Motor neuron (in vitro differentiated cells): ENCODE data around the gene DLX1. TPM values are rescaled to one million over a fixed set of nuclear protein-coding genes. Genes with fewer than 3 reads are reported as not detected.

Source experiments
- ATAC-seq, 8 experiments: fragments of 200-7000 bp; cut with Tn5 transposase; replicated peaks in 6 of 8; 2 replicates each; pipeline ENCODE4 v1.8.0; 2021; ENCODE audit warnings: mild to moderate bottlenecking in 8 of 8, moderate library complexity in 8 of 8
- H3K27ac ChIP-seq, 2 donors: fragments of 250-450 bp; sonication (Bioruptor Pico); 2 replicates each; pipeline ENCODE4 v1.9.0; 2021; ENCODE audit warnings: antibody characterized with exemption in 2 of 2, mild to moderate bottlenecking in 2 of 2, moderate library complexity in 1 of 2
- H3K4me1 ChIP-seq, 2 donors: fragments of 250-450 bp; sonication (Bioruptor Pico); replicated peaks in 1 of 2; 2 replicates each; pipeline ENCODE4 v1.6.1; 2021; ENCODE audit warnings: antibody characterized with exemption in 2 of 2, mild to moderate bottlenecking in 2 of 2, moderate library complexity in 1 of 2
- H3K4me3 ChIP-seq, 5 donors: fragments of 250-450 bp; sonication (Bioruptor Pico); 2 replicates each; pipeline ENCODE4 v1.9.0; 2021; ENCODE audit warnings: antibody characterized with exemption in 5 of 5, mild to moderate bottlenecking in 5 of 5, moderate library complexity in 4 of 5
- whole genome bisulfite sequencing, 10 experiments: fragments of 450-650 bp; shearing (Covaris generic); methylation state at CpG; one replicate each; pipeline ENCODE4 v1.0.0; 2022; 5-methylcytosine and 5-hydroxymethylcytosine counted together
- in situ Hi-C, 9 experiments: fragments of 400-800 bp; cut with MboI; loops; one replicate each; pipeline ENCODE4 v1.15.0; 2021; ENCODE audit warnings: low sequenced_read_pairs in 9 of 9, low pct_unique_long_range_greater_than_20kb in 2 of 9; ENCODE audit not compliant: unreplicated experiment in 9 of 9
- total RNA-seq, 8 experiments: library from RNA; unstranded; fragments of 300-600 nt; gene quantifications; 2 replicates each; pipeline versions ENCODE4 v1.2.3 to v1.2.4, GENCODE V29; 2022

The DLX1 gene
- total RNA-seq, 8 experiments from 2014 or later, result 0.09 to 76.5 (median 0.54) TPM; not detected in 1

DNA sequence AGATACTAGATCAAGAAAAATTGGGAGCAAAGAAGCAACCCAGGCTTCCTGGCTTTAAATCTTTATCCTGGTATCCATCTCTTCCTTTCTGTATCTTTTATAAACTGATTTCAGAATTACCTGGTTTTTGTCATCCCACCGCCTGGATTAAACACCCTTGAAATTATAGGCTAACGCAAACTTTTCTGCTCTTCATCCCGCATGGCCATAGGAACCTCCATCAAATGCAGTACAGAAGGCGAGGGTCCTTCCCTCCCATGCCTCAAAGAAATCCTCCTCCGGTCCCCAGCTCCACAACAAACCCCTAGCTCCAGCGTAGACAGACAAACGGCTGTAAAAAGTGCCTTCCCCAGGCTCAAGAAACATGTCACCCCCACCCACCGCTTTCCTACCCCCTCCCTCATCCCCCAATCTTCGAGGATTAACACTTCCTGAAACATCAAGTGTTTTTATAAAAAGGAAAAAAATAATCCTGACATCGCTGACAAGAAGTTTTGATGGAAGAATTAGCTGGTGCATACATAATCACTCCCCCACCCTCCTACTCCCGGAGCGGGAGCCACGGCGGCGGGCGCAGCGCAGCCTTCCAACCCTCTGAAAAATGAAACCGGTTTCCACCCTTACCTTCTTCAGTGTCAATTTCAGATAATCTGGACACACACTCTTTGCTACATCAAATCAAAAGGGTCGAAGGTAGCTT lies 7.6 kb downstream of the DLX1 start:
- ATAC-seq, result no peak
- 0 to 56% (median 2%) methylated on average over 1 to 15 of the region's 19 CpGs for WGBS, 10 experiments
- Histone ChIP-seq H3K4me3 (no peak overlapping the region), H3K27ac (no peak overlapping the region), H3K4me1 (peaks cover 4 to 16% of the 10 kb centered on the region in 2 donors)
- in situ Hi-C loops, result no loop called here

GRCh38 chr2:172093416-172094293 lies 8.3 kb downstream of the DLX1 start:
- no peak for ATAC-seq
- Histone ChIP-seq H3K4me1 (peaks cover 4 to 16% of the 10 kb centered on the region in 2 donors), H3K27ac (no peak overlapping the region), H3K4me3 (no peak overlapping the region)
- in situ Hi-C loops, result no loop called here
- 3 to 47% (median 7%) methylated on average over 3 to 17 of the region's 18 CpGs for WGBS, 10 experiments

DNA sequence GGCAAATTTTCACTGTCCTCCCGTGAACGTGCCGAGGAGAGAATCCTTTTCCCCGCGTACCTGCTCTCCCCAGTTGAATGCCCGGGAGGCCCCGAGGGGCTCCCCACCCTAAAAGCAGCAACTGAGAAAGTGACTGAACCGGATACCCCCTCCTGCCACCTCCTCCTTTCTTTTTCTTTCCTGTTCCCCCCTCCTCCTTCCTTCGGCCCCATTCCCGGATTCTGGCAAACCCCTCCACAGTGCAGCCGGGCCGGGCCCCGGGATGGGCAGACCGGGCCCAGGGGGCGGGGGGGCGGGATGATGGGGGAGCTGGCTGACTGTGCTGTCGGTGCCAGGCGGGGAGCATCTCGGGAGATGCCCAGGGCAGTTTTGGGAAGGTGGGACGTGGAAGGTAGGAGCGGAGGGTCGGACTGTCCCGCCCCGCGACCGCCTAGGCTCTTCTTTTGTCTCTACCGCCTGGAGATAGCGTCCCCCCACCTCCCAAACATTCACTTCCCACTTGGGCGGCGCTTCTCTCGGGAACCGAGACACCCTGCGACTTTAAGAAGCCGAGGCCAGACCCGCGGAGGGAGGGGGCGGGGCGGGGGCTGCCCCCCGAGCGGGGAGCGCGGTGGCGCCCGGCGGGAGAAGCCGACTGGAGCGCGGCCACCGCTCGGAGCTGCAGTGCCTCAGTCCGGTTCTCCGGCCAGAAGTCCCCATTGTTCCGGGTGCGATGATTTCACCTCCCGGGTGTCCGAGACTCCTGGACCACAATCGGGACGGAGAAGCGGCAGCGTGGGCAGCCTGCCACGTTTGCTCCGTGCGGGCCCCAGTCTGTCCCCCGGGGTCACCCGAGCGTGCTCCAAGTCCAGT lies 9.2 kb downstream of the DLX1 start:
- Histone ChIP-seq H3K4me1 (peaks cover 4 to 16% of the 10 kb centered on the region in 2 donors), H3K4me3 (peak overlapping the region in 3 of 5 donors; percentile 7 to 27 (median 13)), H3K27ac (no peak overlapping the region)
- 4% methylated on average over 5 of the region's 66 CpGs; no CpG with 5 or more reads in 9 of the 10 experiments for WGBS, 10 experiments
- in situ Hi-C loops, result no loop called here
- ATAC-seq, result peak in 3 of 8 experiments; percentile 7 to 13 (median 11)

DNA sequence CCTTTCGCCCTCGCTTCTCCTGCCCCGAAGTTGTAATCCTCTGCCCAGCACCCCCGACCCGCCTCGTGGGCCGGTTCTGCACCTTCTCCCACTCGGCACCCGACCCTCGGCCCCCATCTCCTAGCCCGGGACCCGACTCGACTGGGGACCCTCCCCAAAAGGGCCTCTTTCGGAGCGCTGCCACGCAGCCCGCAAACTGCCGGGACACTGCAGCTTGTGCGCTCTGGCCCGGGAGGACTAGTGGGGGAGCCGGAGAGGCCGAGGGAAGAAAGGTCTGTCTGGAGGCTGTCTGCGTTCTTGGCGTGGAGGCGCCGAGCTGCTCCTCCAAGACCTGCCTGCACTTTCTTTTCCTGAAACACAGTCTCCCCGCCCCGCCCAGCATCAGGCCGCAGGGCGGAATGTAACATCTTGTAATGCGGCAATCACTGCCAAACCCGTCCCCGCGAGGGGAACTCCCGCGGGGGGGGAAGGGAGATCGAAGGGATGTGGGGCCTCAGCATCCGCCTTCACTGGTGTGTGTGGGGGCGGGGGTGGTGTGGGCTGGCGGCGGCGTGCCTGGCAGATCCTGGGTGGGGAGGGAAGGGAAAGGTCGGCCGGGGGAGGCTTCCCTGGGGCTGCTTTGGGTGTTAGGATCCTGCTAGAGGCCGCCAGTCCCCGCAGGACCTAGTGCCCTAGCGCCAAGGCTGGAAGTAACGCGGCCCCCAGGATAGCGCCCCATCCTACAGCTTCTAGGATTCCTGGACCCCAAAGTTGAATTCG lies 10.0 kb downstream of the DLX1 start:
- H3K27ac ChIP-seq, result no peak overlapping the region
- in situ Hi-C loops, result no loop called here
- peak overlapping the region in 3 of 5 donors; percentile 7 to 27 (median 13) for H3K4me3 ChIP-seq
- WGBS, 10 experiments, result 0 to 7% (median 0%) methylated on average over 1 to 9 of the region's 51 CpGs; no CpG with 5 or more reads in 6 of the 10 experiments
- peak in 6 of 8 experiments; percentile 10 to 69 (median 34) for ATAC-seq
- H3K4me1 ChIP-seq, result peaks cover 8 to 16% of the 10 kb centered on the region in 2 donors

- H3K4me1 ChIP-seq, result peaks cover 8 to 16% of the 10 kb centered on the region in 2 donors
- in situ Hi-C loops, result no loop called here
Measured at GRCh38 chr2:172095905-172096625, 10.8 kb downstream of the DLX1 start.

GRCh38 chr2:172096626-172097547 lies 11.6 kb downstream of the DLX1 start:
- peak overlapping the region in 4 of 5 donors; percentile 1 to 28 (median 18) for H3K4me3 ChIP-seq
- peaks cover 11 to 16% of the 10 kb centered on the region in 2 donors for H3K4me1 ChIP-seq
- no peak overlapping the region for H3K27ac ChIP-seq
- peak in 7 of 8 experiments; percentile 7 to 41 (median 29) for ATAC-seq
- in situ Hi-C loops, result no loop called here
- 0% methylated on average over 4 to 6 of the region's 55 CpGs; no CpG with 5 or more reads in 8 of the 10 experiments for WGBS, 10 experiments

More at GRCh38 chr2:172095905-172096625, 10.8 kb downstream of the DLX1 start:
- 0 to 40% (median 15%) methylated on average over 1 to 14 of the region's 40 CpGs; no CpG with 5 or more reads in 2 of the 10 experiments for WGBS, 10 experiments
- peak in 1 of 8 experiments; percentile 1 for ATAC-seq
- Histone ChIP-seq H3K4me3 (peak overlapping the region in 2 of 5 donors; percentile 16 to 28), H3K27ac (no peak overlapping the region)

- in situ Hi-C loops, result no loop called here
- no peak for ATAC-seq
- peak overlapping the region in 1 of 5 donors; percentile 28 for H3K4me3 ChIP-seq
- H3K27ac ChIP-seq, result no peak overlapping the region
- 21 to 87% (median 48%) methylated on average over 1 to 8 of the region's 9 CpGs; no CpG with 5 or more reads in 4 of the 10 experiments for WGBS, 10 experiments
- peaks cover 13 to 16% of the 10 kb centered on the region in 2 donors for H3K4me1 ChIP-seq
Measured at GRCh38 chr2:172097557-172098131, 12.3 kb downstream of the DLX1 start.

- ATAC-seq, result no peak
- Histone ChIP-seq H3K27ac (no peak overlapping the region), H3K4me3 (no peak overlapping the region), H3K4me1 (peaks cover 13 to 18% of the 10 kb centered on the region in 2 donors)
- in situ Hi-C loops, result no loop called here
- 0 to 100% (median 69%) methylated on average over 1 of the region's 1 CpG; no CpG with 5 or more reads in 4 of the 10 experiments for WGBS, 10 experiments
Measured at GRCh38 chr2:172098287-172098649, 13.0 kb downstream of the DLX1 start.

GRCh38 chr2:172098650-172099471 lies 13.6 kb downstream of the DLX1 start:
- no peak overlapping the region for H3K27ac ChIP-seq

More at GRCh38 chr2:172098650-172099471, 13.6 kb downstream of the DLX1 start:
- in situ Hi-C loops, result no loop called here
- peak; percentile 10 to 76 (median 68) for ATAC-seq
- H3K4me1 ChIP-seq, result peaks cover 13 to 19% of the 10 kb centered on the region in 2 donors
- WGBS, 10 experiments, result 0 to 22% (median 8%) methylated on average over 2 to 26 of the region's 61 CpGs; no CpG with 5 or more reads in 3 of the 10 experiments
- H3K4me3 ChIP-seq, result peak overlapping the region in 4 of 5 donors; percentile 1 to 31 (median 12)
